Measurements from ENCODE around the gene PNKP.

- TF ChIP-seq EP300 (conservative IDR thresholded peaks at IDR 0.05; ENCODE audit: poor library complexity, severe bottlenecking) = no peak
- no peak for TF ChIP-seq CTCF (IDR thresholded peaks at IDR 0.05; ENCODE audit: poor library complexity, severe bottlenecking)
- no peak for TF ChIP-seq EZH2 (IDR thresholded peaks at IDR 0.05; ENCODE audit: borderline replicate concordance, insufficient read depth, low read length, poor library complexity, severe bottlenecking)
- TF ChIP-seq, protein P1, sequence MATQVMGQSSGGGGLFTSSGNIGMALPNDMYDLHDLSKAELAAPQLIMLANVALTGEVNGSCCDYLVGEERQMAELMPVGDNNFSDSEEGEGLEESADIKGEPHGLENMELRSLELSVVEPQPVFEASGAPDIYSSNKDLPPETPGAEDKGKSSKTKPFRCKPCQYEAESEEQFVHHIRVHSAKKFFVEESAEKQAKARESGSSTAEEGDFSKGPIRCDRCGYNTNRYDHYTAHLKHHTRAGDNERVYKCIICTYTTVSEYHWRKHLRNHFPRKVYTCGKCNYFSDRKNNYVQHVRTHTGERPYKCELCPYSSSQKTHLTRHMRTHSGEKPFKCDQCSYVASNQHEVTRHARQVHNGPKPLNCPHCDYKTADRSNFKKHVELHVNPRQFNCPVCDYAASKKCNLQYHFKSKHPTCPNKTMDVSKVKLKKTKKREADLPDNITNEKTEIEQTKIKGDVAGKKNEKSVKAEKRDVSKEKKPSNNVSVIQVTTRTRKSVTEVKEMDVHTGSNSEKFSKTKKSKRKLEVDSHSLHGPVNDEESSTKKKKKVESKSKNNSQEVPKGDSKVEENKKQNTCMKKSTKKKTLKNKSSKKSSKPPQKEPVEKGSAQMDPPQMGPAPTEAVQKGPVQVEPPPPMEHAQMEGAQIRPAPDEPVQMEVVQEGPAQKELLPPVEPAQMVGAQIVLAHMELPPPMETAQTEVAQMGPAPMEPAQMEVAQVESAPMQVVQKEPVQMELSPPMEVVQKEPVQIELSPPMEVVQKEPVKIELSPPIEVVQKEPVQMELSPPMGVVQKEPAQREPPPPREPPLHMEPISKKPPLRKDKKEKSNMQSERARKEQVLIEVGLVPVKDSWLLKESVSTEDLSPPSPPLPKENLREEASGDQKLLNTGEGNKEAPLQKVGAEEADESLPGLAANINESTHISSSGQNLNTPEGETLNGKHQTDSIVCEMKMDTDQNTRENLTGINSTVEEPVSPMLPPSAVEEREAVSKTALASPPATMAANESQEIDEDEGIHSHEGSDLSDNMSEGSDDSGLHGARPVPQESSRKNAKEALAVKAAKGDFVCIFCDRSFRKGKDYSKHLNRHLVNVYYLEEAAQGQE (IDR thresholded peaks at IDR 0.05; ENCODE audit: borderline replicate concordance) = no peak
- no peak for TF ChIP-seq TAF1 (IDR thresholded peaks at IDR 0.05; ENCODE audit: low read depth)
- no peak for TF ChIP-seq POLR2AphosphoS5 (IDR thresholded peaks at IDR 0.05)
- TF ChIP-seq RAD21 (conservative IDR thresholded peaks at IDR 0.05) = no peak
- TF ChIP-seq MXI1 (conservative IDR thresholded peaks at IDR 0.05; ENCODE audit: poor library complexity, severe bottlenecking) = no peak
Measured at GRCh38 chr19:49880162-49880869, 12.9 kb upstream of the PNKP start.

Measured in neural cell (in vitro differentiated cells).